NCI-H345 (cell line): ENCODE results near the gene WFIKKN2.
"Not testable (repeated sequence)": the region's sequence is repeated elsewhere in the genome, so short reads cannot be mapped to it uniquely, and the experiment has no call there.

ENCODE experiments used
- DNase-seq: peaks from one replicate; lab custom pipeline; 2025; lab: John Stamatoyannopoulos, UW

Gene WFIKKN2

DNA sequence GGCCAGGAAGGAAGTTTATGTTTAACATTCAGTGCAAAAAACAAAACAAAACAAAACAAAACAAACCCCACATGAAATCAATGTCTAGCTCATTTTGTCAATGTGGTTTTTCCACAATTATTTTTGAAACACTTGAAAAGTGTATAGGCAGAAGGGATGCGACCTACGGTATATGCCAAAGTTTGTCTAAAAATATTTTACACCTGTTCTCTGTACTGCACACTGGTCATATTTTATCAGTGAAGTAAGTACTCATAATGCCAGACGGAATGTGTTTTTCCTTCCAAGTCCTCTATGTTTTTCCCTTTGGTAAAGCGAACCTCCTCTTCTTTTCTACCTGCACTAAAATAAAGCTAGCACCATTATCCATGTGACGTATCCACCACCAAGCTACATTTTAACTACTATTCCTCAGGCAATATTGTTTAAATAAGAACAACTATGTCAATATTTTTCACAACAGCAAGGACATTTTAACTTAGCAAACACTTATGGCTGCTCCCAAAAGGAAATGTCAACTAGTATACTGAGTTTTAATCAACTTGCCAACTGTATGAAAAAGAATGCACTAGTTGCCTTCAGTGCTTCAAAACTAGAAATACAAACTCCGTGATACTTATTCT lies 20.4 kb downstream of the WFIKKN2 start:
- DNase-seq = no peak

DNA sequence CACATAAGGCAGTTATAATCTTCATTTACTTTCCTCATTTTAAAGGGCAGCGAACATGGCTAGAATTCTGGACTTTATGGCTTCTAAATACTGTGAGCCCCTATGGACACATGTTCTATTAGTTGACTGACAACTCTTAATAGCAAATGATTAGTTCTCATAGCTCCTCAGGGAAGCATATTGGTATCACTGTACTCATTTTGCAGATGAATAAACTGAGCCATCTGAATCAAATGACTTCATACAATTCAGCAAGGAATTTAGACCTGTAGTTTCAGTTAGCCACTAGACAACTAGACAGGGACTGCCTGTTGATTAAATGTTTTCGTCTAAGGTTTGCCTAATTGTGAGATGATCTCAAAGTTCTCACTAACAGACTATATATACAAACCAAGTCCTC lies 21.0 kb downstream of the WFIKKN2 start:
- DNase-seq = no peak

DNA sequence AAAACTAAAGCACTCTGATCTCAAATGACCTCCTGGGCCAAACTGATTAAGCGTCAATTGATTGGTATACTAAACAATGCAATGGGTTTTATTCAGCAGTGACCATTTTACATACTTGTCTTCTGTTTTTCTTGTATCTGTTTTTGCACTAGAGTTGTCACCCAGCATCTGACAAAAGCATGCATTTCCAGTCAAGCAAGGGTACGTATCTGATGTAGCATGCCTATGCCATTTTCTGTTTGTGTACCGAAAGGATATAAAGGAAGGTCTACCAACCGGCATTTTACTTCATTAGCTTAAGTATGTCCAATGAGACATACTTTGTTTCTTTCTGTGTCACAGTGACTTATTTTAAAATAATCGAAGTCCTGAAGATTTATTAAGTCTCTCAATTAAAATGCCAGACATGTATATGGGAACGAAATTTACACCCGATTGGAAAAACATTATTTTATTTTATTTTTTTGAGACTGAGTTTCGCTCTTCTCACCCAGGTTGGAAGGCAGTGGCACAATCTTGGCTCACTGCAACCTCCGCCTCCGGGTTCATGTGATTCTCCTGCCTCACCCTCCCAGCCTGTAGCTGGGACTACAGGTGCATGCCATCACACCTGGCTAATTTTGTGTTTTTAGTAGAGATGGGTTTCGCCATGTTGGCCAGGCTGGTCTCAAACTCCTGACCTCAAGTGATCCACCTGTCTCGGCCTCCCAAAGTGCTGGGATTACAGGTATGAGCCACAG lies 23.3 kb downstream of the WFIKKN2 start:
- no peak for DNase-seq

DNA sequence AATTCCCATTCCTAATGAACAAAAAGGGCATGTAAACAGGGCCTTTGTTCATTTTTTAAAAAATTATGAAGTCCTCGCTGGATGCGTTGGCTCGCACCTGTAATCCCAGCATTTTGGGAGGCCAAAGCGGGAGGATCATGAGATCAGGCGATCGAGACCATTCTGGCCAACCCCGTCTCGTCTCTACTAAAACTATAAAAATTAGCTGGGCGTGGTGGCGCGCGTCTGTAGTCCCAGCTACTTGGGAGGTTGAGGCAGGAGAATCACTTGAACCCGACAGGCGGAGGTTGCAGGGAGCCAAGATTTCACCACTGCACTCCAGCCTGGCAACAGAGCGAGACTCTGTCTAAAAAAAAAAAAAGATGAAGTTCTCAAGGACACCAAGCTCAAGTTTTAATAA lies 24.3 kb downstream of the WFIKKN2 start:
- not testable (repeated sequence) for DNase-seq

DNA sequence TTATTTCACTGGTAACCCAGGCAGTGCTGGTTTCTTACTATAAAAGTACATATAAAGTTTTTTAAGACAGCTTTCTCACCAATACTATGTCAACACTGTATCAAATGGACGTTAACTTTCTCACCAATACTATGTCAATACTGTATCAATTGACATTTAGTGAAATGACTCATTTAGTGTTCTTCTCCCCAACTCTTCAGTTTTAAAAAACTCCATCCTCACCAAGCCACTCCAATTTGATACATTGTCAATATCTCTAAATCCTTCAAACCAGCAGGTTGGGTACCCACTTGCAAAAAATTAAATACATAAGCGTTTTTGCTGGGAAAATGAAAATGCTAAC lies 25.9 kb downstream of the WFIKKN2 start:
- DNase-seq = no peak

DNA sequence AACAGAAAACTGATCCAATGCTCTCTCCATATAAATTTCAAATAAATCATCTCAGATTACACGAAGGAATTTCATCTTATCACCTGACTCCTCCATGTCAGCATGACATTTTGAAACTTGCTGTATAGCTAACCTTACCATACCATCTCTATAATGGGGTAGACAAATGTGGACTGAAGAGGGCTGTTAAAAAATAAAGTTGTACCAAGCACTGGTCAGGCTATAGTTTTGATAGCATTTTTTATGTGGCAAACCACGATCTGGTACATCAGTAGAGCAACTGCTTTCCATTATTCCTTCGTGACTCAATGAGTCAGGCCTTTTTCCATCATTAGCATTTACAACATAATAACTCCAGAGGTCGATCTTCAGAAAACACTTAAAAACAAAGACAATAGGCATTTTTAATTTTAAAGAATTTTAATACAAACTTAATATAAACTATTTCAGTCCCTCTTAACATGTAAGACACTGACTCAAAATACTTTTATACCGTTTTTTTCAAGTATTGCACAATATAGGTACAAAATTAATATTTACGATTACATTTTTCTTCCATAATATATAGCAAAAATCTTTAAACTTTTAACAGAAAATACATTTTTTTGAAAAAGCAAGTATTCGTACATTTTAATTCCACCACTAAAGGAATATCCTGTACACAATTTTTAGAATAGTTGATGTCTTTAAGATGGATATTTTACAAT lies 26.6 kb downstream of the WFIKKN2 start:
- DNase-seq = no peak

DNA sequence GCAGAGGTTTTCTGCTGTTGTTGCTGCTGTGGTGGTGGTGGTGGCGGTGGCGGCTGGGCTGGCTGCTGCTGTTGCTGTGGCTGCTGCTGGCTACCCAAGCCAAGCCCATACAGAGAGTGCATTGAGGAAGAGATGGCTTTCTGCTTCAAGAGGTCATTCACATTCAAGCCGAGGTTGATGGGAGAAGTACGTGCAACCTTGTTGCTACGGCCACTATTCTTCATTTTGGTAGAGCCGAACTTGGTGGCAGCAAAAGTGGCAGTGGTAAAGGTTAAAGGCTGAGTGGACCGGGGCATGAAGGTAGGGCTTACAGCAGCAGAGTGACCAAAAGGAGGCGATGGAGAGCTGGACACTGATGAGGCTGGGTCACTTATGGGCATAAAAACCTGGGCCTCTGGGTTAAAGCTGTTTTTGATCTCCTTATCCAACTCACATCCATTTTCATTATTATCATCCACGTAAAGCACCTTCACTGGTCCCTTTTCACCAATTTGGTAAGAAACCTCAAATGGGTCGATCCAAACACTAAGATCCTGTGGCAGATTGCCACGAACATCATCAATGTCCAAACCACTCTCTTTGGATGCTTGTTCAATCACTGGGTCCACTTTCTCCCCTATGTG lies 27.9 kb downstream of the WFIKKN2 start:
- peak; percentile 16 for DNase-seq

DNA sequence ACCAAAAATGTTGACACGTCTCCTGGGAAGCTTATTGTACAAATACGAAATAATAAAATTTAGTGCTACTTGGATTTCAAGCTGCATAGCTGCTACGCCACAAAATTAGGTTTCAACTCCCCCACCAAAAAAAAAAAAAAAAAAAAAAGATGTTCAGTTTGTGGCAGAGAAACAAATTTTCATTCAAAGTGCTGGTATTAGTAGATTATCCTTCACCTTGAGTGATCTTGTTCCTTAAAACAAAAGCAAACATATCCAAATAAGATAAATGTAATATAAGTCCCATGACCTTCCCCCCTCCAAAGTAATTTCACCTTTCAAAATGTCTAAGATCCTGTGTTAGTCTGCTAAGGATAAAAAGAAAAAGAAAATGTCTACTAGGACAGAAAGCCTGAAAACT lies 28.5 kb downstream of the WFIKKN2 start:
- no peak for DNase-seq

DNA sequence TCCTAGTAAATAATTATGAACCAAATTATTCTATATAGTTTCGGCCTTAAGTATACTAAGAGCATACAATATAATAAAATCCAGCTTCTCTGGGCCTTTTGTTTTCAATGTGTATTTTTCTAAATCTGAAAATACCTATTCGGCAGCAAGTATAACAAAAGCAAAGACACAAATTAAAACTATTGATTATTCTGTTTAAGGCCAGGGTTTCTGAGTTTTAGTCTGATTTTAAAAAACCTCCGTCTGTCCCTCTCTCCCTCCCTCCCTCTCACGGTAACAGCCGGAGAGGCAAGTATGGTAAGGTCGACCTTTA lies 29.3 kb downstream of the WFIKKN2 start:
- no peak for DNase-seq

DNA sequence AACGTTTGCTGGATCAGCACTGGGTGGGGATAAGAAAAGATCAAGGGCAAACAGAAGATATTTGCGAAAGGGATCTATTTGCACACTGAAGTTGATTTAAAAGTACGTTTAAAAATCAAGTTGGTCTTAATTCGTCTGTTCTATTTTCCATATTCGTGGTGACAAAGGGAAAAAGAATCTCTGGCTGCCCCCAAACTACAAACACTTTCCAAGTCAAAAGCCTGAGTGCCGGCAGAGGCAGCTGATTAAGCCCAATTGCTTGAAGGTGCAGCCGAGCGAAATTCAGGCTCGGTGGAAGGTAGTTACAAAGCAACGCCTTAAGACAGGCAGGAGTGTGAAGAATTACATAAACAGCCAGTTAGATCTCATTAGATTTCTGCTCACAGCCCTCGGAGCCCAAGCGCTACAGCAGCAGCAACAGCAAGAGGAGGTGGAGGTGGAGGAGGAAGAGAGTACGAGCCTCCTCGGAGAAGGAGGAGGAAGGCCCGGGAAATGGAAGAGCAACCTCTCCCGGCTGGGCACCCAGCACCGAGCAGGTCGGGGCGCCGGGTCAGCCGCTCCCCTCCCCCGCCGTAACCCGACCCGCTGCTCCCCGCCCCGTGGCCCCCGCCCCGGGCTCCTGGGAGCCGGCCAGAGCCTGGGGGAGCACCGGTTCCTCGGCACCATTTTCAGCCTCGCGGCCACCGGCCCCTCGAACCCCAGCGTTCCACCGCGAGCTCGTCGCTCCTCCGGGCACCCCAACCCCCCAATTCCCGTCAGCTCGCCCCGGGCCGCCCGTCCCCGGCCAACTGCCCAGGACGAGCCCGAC lies 29.9 kb downstream of the WFIKKN2 start:
- DNase-seq = peak; percentile 37

DNA sequence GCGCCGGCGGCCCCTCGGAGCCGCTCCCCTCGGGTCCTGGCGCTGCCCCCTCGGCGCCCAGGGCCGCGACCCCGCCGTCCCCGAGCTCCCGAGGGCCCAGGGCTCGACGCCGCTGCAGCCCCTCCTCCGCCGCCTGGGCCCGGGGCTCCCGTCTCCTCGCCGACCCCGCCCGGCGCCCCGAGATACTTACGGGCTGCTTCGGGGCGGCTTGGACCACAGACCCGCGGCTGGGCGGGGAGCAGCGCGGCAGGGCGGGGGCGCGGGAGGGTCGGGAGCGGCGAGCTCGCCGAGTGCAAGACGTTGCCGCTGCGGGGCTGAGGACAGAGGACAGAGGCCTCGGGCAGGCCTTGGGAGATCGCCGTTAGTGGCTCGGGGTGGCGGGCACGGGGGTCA lies 30.5 kb downstream of the WFIKKN2 start:
- peak; percentile 37 for DNase-seq

DNA sequence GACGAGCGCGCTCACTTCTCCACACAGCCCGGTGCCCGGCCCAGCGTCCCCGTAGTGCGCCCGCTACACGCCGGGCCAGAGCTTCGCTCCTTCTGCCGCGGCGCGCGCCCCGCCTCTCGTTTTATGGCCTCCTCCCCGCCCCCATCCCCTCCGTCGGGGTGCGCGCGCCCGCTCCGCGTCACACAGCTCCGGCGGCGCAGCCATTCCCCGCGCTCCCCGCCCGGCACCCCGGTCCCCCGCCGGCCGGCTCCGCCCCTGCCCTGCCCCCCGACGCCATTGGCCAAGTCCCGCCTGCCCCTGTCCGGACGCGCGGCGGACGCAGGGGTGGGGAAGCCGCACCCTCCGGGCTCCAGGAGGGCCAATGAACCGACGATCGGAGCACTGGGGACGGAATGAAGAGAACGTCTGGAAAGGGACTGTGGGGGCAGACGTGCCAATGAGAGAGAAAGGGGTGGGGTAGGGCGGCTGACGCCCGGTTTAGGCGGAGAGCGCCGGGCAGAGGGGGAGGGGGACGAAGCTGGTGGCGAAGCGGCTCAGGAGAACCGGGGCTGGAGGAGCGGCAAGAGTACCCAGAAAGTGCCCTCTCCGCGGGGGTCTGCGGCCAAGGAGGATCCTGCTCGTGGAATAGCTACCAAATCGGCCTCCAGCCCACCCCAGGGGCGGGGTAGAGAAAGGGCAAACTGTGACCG lies 31.0 kb downstream of the WFIKKN2 start, which contains the start of gene TOB1:
Gene TOB1 (minus strand): TSS at position 94 of the 689 bp plus-strand sequence. CDS start 2,337 bp downstream, outside the sequence.
- DNase-seq = peak; percentile 98

DNA sequence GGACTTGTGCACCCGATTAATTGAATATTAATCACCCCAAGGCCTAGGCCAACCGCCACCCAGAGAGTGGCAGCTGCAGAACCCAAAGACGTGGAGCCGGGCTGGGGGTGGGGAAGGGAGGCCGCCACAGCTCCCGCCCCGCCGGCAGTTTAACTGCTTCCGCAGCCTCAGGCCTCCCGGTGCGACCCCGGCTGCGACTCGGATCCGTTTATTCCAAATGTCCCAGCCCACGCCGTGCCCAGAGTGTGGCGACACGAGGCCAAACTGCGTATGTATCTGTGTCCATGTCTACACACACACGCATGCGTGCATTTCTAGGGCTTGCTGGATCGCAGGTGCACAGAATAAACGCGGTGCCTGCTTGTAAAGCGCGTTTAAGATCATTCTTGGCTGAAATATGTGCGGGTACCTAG lies 31.6 kb downstream of the WFIKKN2 start:
- peak; percentile 85 for DNase-seq

DNA sequence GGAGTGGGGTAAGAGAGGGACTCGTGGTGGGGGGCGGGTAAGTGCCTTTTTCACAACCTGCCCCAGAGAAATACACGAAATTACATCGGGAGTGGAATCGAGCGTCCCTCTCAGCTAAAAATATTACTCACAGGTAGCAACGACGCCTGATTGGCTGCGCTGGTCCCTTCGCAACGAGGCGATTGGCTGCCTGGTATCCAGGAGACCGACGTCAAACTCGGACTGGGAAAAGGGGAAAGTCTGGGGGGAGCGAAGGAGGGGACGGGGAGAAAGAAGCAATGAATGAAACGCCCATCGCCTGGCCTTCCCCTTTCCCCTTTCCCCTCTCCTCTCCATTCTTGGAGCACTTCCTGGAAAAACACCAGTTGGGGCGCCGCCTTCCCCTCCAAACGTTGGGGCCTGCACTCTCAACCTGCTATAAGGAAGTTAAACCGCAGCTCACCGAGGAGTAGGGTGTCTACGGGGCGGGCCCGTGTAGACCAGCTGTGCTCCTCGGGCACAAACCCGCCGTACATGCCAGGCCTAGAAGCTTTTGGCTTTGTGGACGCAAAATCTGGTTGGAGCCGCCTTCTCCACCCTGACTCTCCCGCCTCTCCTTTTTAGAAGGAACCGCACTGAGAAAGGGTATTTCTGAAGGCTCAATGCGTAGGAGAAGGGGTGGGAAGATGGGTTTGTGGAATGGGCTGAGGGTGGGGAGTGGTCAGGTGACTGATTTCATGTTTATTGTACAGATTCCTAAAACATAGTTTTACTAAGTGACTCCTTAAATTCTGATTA lies 32.2 kb downstream of the WFIKKN2 start:
- peak; percentile 98 for DNase-seq

DNA sequence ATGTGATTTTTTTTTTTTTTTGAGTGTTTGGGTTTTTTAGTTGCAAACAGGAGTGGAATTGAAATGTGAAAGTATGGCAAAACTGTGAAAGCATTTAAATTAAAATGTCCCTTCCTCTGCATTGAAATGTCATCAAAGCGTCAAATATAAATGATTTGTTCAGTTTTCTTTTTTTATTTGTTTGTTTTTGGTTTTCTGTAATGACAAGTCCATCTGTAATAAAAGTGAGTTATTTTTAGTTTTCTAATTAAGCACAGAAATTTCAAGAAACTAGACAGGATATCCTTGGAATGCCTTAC lies 32.7 kb downstream of the WFIKKN2 start:
- no peak for DNase-seq

DNA sequence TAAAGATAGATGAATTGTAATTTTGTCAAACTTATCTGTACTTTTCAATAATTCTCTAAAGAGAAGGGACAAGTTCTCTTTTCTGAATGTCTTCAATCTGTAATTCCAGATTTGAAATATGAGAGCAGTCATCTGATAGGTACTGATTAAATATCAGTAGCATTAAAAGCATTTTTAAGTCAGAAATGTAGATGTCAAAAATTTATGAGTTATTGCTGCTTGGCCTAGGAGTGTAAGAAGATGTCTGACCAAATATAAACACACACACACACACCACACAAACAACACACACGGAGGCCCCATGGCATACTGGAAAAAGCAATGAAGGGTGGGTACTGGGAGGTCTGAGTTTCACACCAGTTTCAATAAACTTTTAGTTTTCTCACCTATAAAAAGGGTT lies 33.2 kb downstream of the WFIKKN2 start:
- no peak for DNase-seq

DNA sequence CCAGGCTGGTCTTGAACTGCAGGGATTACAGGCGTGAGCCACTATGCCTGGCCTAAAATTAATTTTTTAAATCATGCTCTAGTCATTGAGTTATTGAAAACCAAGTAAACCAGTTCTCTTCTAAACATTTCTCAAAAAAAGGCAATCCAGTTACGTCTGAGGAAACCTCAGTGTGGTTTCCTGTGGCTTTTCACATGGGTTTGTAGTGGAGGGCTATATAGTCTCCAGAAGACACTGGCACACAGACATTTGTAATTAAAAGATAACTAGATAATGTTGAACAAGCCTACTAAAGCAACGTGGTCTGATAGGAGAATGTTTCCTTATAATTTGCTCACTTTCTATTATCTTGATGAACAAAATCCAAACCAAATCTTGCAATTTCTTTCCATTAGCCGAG lies 36.0 kb downstream of the WFIKKN2 start:
- no peak for DNase-seq

DNA sequence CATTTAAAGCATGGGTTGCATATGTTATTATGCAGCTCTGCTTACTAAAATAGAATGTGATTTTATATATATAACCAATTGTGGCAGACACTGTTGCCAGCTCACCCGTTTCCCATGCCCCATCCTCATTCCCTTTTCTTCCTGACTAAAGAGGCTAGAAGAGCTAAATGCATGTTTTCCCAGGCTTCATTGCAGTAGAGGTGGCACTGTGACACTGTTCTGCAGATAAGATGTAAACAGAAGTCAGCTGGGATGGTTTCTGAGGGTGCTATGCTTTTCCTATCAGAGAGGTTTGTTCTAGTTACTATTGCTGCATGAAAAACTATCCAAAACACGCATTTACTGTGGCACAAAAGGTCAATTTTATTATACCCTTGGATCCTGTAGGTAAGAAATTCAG lies 36.5 kb downstream of the WFIKKN2 start:
- no peak for DNase-seq

DNA sequence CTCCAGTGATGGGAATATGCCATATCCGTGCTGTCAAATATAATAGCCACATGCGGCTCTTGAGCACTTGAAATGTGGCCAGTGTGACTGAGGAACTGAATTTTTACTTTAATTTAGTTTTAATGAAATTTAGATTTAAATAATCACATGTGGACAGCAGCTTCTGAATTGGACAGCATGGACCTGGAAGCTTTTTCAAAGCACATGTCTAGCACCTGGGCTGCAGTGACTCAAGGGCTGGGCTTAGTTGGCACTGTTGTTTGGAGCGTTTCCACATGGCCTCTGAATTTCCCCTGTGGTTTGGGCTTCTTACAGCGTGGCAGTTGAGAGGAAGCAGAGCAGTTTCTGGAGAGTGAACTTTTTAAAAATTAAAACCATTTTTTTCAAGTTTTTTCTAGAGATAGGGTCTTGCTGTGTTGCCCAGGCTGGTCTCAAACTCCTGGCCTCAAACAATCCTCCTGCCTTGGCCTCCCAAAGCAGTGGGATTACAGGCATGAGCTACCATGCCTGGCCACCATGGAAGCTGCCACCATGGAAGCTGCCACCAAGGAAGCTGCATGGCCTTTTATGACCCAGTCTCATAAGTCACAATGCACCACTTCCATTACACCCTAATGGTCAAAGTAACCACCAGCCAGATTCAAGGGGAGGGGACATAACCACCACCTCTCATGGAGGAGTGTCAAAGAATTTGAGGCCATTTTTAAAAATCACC lies 37.5 kb downstream of the WFIKKN2 start:
- DNase-seq = no peak

DNA sequence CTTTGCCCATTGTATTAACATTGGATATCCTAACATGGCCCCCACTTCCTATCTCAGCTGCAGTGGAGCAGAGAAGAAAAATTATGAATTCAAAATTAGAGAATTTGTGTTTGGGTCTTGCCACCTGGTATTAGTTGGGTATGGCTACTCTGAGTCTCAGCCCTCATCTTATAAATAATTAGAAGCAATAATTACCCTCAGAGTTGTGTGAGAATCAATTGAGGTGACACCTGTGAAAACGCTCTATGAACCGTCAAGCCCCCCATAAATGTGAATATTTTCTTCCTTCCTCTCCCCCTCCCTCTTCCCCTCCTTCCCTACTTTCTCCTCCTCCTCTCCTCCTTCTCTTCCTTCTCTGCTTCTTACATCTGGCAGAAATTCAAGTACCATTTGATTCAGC lies 39.7 kb downstream of the WFIKKN2 start:
- no peak for DNase-seq
